ENCODE measurements around the gene SNX21.
A peak's percentile ranks its signal among the peaks of the same experiment; 100 is the strongest.
"Not testable (repeated sequence)": the region's sequence is repeated elsewhere in the genome, so short reads cannot be mapped to it uniquely, and the experiment has no call there.

The SNX21 gene

GRCh38 chr20:45867819-45868176 is 34.2 kb downstream of the SNX21 start:
- H3K27ac ChIP-seq: no peak overlapping the region
- no peak for TF ChIP-seq CTCF (conservative IDR thresholded peaks at IDR 0.05; ENCODE audit: low read depth)
- peak; percentile 89 for DNase-seq (ENCODE audit: low spot score)
- ChIA-PET POLR2A (ENCODE audit: low non-redundant PET) (interaction anchor here (0.6 kb wide), 1 partner anchor 11 kb away, joined by 3 read pairs; no protein-coding TSS in a partner anchor), CTCF (interaction anchor here (0.6 to 0.7 kb wide), 2 partner anchors 53 to 498 kb away, joined by 3 to 7 read pairs; no protein-coding TSS in a partner anchor)

GRCh38 chr20:45872626-45873025 is 39.0 kb downstream of the SNX21 start:
- POLR2A ChIA-PET (ENCODE audit: low non-redundant PET): interaction anchor here (1.0 kb wide), 1 partner anchor 8 kb away, joined by 3 read pairs; the partner anchor contains the start of gene ZSWIM1

GRCh38 chr20:45873409-45874103 is 40.0 kb downstream of the SNX21 start:
- no peak overlapping the region for H3K27ac ChIP-seq
- no peak for TF ChIP-seq CTCF (conservative IDR thresholded peaks at IDR 0.05; ENCODE audit: low read depth)
- ChIA-PET POLR2A (ENCODE audit: low non-redundant PET) (interaction anchor here (0.8 kb wide), 1 partner anchor 491 kb away, joined by 3 read pairs; no protein-coding TSS in a partner anchor), CTCF (interaction anchor here (0.6 to 1.0 kb wide), 2 partner anchors 21 to 830 kb away, joined by 3 read pairs; no protein-coding TSS in a partner anchor)
- DNase-seq (ENCODE audit: low spot score): no peak

More at GRCh38 chr20:45872626-45873025, 39.0 kb downstream of the SNX21 start:
- CTCF ChIA-PET: interaction anchor here (0.6 to 1.2 kb wide), 4 partner anchors 15 to 829 kb away, joined by 3 to 7 read pairs (median 3); no protein-coding TSS in a partner anchor
- DNase-seq (ENCODE audit: low spot score): no peak
- H3K27ac ChIP-seq: no peak overlapping the region
- TF ChIP-seq CTCF (conservative IDR thresholded peaks at IDR 0.05; ENCODE audit: low read depth): no peak

GRCh38 chr20:45874104-45874481 is 40.5 kb downstream of the SNX21 start:
- ChIA-PET POLR2A (ENCODE audit: low non-redundant PET) (interaction anchor here (0.6 kb wide), 1 partner anchor 61 kb away, joined by 4 read pairs; no protein-coding TSS in a partner anchor), CTCF (interaction anchor here (1.0 kb wide), 1 partner anchor 64 kb away, joined by 3 read pairs; no protein-coding TSS in a partner anchor)
- H3K27ac ChIP-seq; DNase-seq (ENCODE audit: low spot score): not testable (repeated sequence)

GRCh38 chr20:45874576-45874975 is 41.0 kb downstream of the SNX21 start:
- H3K27ac ChIP-seq: no peak overlapping the region
- POLR2A ChIA-PET (ENCODE audit: low non-redundant PET): interaction anchor here (0.6 kb wide), 1 partner anchor 60 kb away, joined by 4 read pairs; no protein-coding TSS in a partner anchor
- CTCF ChIA-PET: interaction anchor here (0.6 to 1.0 kb wide), 2 partner anchors 63 to 1142 kb away, joined by 3 read pairs; no protein-coding TSS in a partner anchor
- DNase-seq (ENCODE audit: low spot score): no peak
- TF ChIP-seq CTCF (conservative IDR thresholded peaks at IDR 0.05; ENCODE audit: low read depth): no peak

- ChIA-PET CTCF (interaction anchor here (0.5 to 0.8 kb wide), 5 partner anchors 13 to 428 kb away, joined by 3 to 4 read pairs (median 3); partner anchors contain the start of genes CTSA and NEURL2), POLR2A (ENCODE audit: low non-redundant PET) (no interaction called here)
- no peak overlapping the region for H3K27ac ChIP-seq
- no peak for TF ChIP-seq CTCF (conservative IDR thresholded peaks at IDR 0.05; ENCODE audit: low read depth)
- no peak for DNase-seq (ENCODE audit: low spot score)
Measured at GRCh38 chr20:45878076-45878761, 44.6 kb downstream of the SNX21 start.

Data from RWPE1 (cell line).